Epithelial cell of proximal tubule (primary cell): ENCODE results near the gene ZNF436. TPM values are rescaled to one million over a fixed set of nuclear protein-coding genes. Genes with fewer than 3 reads are reported as not detected.

Experiments
- DNase-seq: peaks from one replicate; pipeline ENCODE4 v3.0.0-alpha.2; 2011; ENCODE audit warnings: low read depth
- H3K4me3 ChIP-seq: 2 replicates; pipeline ENCODE4 v1.5.1; 2011; ENCODE audit warnings: low read depth, mild to moderate bottlenecking, low read length
- total RNA-seq: library from RNA; depleted of rRNA; stranded (reverse); fragments of >200 nt; gene quantifications from 2 replicates; pipeline ENCODE4 v1.2.3, GENCODE V29; 2015
- TF ChIP-seq, protein P1 (sequence below): conservative IDR thresholded peaks from 2 replicates; pipeline ENCODE4 v1.5.1; 2012; ENCODE audit warnings: low read depth, mild to moderate bottlenecking, low read length

ZNF436 gene
- total RNA-seq = 6.7 and 8.0 TPM in 2 replicates

DNA sequence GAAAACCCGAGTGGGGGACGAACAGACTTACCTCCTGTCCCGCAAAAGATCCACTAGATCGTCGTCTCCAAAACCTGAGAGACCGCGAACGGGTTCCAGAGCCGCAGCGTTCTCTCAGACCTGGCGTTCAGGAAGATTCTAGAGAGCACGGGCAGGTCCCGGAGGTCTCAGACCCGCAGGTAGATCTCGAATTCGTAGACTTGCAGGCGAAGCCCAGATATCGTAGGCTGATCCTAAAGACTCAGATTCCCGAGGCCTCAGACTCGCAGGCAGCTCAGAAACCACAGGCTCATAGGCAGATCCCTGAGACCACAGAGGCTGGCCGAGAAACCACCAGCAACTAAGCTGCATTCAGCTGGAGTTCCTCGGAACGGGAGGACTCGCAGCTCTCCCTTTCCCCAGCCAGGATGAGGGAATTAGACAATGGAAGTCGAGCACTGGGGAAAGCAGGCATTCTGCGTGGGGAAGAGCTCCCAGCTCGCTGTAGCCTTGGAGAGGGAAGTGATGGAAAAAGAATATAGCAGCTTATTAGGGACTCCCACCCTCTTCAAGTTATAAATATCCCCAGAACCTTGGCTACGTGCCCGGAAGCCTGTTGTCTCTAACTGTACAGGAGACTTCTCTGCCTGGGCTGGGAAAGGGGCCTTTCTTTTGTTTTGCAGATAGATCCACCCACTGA lies at the start of gene ZNF436:
ZNF436 (minus strand) TSS at position 502 of the 679 bp plus-strand sequence. CDS start 1,831 bp downstream, outside the sequence.
- TF ChIP-seq, protein P1, sequence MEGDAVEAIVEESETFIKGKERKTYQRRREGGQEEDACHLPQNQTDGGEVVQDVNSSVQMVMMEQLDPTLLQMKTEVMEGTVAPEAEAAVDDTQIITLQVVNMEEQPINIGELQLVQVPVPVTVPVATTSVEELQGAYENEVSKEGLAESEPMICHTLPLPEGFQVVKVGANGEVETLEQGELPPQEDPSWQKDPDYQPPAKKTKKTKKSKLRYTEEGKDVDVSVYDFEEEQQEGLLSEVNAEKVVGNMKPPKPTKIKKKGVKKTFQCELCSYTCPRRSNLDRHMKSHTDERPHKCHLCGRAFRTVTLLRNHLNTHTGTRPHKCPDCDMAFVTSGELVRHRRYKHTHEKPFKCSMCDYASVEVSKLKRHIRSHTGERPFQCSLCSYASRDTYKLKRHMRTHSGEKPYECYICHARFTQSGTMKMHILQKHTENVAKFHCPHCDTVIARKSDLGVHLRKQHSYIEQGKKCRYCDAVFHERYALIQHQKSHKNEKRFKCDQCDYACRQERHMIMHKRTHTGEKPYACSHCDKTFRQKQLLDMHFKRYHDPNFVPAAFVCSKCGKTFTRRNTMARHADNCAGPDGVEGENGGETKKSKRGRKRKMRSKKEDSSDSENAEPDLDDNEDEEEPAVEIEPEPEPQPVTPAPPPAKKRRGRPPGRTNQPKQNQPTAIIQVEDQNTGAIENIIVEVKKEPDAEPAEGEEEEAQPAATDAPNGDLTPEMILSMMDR = no peak
- peak within 1 kb of the TSS; percentile 82 for H3K4me3 ChIP-seq
- DNase-seq = no peak

DNA sequence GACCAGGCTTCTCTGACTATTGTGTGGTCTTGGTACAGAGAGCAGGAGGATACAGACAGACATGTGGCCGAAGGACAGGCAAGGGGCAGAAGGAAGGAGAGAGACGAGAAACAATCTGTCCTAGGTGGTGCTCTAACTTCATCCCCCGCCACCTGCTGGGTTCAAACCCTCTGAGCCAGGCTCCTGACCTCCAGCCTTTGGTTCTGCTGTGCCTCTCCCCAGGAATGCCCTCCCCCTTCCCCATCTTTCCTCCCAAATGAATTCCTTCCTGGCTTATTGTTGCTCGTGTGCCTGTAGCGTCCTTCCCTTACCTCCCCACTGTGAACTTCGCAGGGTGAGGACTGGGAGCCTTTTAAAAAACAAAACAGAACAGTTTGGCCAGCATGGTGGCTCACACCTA lies 49.5 kb upstream of the ZNF436 start:
- TF ChIP-seq, protein P1 = no peak
- no peak for DNase-seq
- H3K4me3 ChIP-seq = no peak overlapping the region

DNA sequence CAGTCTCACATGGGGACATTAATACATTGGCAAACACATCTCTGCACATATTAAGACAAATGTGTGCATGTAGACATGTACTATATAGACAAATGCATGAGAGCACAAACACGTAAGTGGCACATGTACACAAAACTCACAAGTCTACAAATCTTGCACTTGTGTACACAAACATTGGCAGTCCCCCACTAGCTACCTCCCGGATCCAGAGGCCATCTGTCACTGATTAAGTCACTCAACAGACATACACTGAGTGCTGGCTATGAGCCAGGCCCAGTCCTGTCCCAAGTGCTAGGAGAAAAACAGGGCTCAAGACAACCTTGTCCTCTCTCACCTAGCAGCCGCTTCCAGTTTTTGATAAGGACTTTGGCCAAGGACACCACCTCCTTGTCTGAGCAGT lies 47.9 kb upstream of the ZNF436 start:
- no peak for DNase-seq
- TF ChIP-seq, protein P1 = no peak

DNA sequence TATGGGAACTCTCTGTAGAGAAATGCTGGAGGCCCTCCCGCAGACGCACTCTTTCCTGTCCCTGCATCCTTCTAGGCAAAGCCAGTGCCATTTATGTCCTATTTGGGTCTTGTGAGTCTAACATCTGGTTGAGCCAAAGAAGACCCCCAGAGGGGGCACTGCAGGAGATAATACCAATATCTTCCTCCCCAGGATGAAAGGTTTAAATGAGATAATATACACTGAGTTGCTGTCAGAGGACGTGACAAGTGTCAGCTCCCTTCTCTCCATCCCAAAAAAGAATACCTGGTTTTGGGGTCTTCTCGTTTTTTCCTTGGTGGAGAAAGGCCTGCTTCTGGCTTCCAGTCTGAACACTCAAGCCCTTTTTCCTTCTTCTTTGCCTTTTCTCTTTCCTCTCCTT lies 47.3 kb upstream of the ZNF436 start:
- no peak overlapping the region for H3K4me3 ChIP-seq
- TF ChIP-seq, protein P1 = no peak
- no peak for DNase-seq

More for the DNA sequence above, 47.9 kb upstream of the ZNF436 start:
- H3K4me3 ChIP-seq = no peak overlapping the region

DNA sequence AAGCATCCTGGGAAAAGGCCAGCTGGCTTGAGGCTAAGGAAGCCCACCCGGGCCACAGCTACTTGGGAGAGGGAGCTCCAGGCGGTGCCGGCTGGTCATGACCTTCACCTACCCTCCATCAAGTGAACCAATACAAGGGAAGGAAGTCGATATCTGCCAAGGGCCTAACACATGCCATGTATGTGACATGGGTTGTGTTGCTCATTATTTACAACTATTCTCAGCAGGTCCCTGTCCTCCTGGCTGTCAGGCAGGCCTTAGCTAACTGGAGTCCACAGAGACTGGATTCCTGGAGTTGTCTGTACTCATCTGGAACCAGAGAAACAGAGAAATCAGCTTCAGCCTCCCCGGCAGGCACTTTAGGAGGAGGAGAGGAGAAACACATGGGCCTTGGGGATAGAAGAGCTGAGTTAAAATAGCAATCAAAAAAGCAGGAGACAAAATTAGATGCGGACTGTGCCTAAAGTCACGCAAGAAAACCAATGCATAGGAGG lies 39.2 kb upstream of the ZNF436 start:
- H3K4me3 ChIP-seq = no peak overlapping the region
- TF ChIP-seq, protein P1 = no peak
- no peak for DNase-seq

DNA sequence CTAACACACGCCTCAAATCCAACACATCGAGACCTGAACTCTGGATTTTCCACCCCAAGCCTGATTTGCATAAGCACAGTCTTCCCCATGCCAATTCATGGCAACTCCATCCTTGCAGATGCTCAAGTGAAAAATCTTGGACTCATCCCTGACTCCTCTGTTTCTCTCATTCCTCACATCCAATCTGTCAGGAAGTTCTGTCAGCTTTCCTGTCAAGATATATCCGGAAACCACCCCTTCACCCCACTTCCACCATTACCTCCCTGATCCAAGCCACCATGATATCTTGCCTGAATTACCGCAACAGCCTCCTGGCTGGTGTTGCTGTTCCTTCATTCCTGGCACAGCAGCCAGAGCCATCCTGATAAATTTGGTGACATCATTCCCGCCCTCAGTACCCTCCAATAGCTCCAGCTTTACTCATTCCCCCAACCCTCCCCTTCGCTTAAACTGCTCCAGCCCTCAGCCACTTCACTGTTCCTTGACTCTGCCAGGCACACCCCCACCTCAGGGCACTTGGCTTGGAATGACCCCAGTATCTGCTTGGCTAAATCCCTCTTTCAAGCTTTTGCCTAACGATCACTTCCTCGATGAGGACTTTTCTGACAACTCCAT lies 37.5 kb upstream of the ZNF436 start:
- TF ChIP-seq, protein P1 = no peak
- no peak overlapping the region for H3K4me3 ChIP-seq
- DNase-seq = no peak

DNA sequence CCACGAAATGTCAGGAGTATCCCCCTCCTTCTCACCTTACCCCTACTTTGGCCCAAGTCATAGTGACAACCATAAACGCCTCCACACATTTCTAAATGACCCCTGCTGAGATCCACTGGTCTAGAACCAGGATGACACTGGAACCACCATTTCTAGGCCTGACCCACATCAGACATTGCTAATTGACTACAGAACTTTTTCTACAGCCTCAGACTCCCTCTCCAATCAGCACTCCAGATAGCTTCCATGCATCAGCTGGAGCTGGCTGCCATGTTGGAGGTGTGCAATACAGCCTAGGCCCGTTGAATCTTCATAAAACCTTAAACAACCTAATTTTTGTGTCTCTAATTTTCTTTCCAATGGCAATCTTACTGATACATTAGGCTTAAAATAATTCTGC lies 36.3 kb upstream of the ZNF436 start:
- no peak for DNase-seq

More for the DNA sequence above, 36.3 kb upstream of the ZNF436 start:
- no peak overlapping the region for H3K4me3 ChIP-seq
- TF ChIP-seq, protein P1 = no peak
